C1 segment of cervical spinal cord (tissue), 14 donors: ENCODE measurements around the gene MCM3AP.
"Not testable (repeated sequence)": the region's sequence is repeated elsewhere in the genome, so short reads cannot be mapped to it uniquely, and the experiment has no call there.

ENCODE experiments used
- DNase-seq, 14 donors: peaks; one replicate each; lab custom pipeline; 2025; lab: John Stamatoyannopoulos, UW

MCM3AP gene

GRCh38 chr21:46205766-46206162 is 79.6 kb downstream of the MCM3AP start:
- DNase-seq, result no peak

- DNase-seq, result no peak
These were observed 80.2 kb downstream of the MCM3AP start for GRCh38 chr21:46205166-46205565.

- DNase-seq, result no peak
These were observed 82.2 kb downstream of the MCM3AP start for GRCh38 chr21:46203203-46203600.

GRCh38 chr21:46202592-46203202 is 82.7 kb downstream of the MCM3AP start:
- DNase-seq, result no peak

- not testable (repeated sequence) for DNase-seq
These were observed 84.3 kb downstream of the MCM3AP start for GRCh38 chr21:46200877-46201803.

GRCh38 chr21:46199436-46200373 is 85.7 kb downstream of the MCM3AP start:
- no peak for DNase-seq

GRCh38 chr21:46196733-46197132 is 88.7 kb downstream of the MCM3AP start:
- no peak for DNase-seq

- no peak for DNase-seq
These were observed 89.7 kb downstream of the MCM3AP start for GRCh38 chr21:46195595-46196195.

GRCh38 chr21:46194374-46195334 is 90.8 kb downstream of the MCM3AP start:
- DNase-seq, result peak in 1 of 14 donors; percentile 22

- DNase-seq, result no peak
These were observed 91.5 kb downstream of the MCM3AP start for GRCh38 chr21:46193829-46194373.

GRCh38 chr21:46191686-46192575 is 93.5 kb downstream of the MCM3AP start:
- no peak for DNase-seq

GRCh38 chr21:46191257-46191685 is 94.1 kb downstream of the MCM3AP start:
- DNase-seq, result no peak

GRCh38 chr21:46190491-46191131 is 94.8 kb downstream of the MCM3AP start:
- no peak for DNase-seq

- DNase-seq, result no peak
These were observed 95.4 kb downstream of the MCM3AP start for GRCh38 chr21:46189959-46190490.

GRCh38 chr21:46189213-46189958 is 96.0 kb downstream of the MCM3AP start:
- DNase-seq, result no peak

- peak in 5 of 14 donors; percentile 41 to 71 (median 50) for DNase-seq
These were observed 96.9 kb downstream of the MCM3AP start for GRCh38 chr21:46188226-46189212.
